ENCODE data around the gene CLPX.
"Not testable (repeated sequence)": the region's sequence is repeated elsewhere in the genome, so short reads cannot be mapped to it uniquely, and the experiment has no call there.

Gene CLPX

DNA sequence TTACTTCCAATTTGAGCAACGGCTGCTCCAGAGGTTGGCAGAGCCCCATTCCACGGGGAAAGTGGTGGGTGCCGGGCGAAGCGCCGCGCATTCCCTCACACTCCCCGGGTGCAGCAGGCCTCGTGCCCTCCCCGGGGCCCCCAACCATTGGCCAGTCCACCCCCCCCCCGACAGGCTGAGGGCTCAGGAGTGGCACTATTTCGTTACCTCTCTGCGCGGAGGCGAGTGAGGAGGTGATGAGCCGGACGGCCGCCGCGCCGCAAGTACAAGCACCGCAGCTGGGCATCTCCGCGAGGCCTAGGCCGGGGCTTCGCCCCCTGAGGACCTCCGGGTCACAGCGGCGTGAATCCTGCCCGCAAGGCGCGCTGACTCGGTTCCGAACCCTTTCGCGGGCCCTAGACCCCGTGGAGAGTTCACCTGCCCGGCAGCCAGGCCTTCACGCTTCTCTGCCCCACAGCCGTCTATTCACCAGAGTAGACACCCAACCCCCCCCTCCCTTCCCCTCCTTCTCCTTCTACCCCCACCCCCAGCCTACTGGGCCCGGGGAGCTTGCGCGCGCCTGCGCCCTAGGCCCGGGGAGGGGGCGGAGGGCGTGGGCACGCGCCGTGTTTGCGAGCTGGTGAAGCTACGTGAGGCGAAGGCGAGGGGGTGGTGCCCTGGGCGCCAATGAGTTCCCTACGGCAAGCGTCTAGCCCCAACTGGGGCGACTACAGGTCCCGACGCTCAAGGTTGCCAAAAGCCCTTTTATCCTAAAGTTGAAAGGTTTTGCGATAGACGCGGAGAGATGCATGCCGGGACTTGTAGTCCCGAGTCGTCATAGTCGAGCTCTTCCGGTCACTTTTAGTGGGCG lies at the start of gene CLPX:
TSS of gene CLPX (minus strand) at position 475 of the 850 bp plus-strand sequence. CDS start at position 286, 189 bp downstream.
- TF ChIP-seq, protein P1, sequence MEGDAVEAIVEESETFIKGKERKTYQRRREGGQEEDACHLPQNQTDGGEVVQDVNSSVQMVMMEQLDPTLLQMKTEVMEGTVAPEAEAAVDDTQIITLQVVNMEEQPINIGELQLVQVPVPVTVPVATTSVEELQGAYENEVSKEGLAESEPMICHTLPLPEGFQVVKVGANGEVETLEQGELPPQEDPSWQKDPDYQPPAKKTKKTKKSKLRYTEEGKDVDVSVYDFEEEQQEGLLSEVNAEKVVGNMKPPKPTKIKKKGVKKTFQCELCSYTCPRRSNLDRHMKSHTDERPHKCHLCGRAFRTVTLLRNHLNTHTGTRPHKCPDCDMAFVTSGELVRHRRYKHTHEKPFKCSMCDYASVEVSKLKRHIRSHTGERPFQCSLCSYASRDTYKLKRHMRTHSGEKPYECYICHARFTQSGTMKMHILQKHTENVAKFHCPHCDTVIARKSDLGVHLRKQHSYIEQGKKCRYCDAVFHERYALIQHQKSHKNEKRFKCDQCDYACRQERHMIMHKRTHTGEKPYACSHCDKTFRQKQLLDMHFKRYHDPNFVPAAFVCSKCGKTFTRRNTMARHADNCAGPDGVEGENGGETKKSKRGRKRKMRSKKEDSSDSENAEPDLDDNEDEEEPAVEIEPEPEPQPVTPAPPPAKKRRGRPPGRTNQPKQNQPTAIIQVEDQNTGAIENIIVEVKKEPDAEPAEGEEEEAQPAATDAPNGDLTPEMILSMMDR (IDR thresholded peaks at IDR 0.05; ENCODE audit: control insufficient read depth, insufficient read depth, low read depth, low read length, missing control alignments): no peak
- DNase-seq (ENCODE audit: low read depth): peak; percentile 74
- peak within 1 kb of the TSS; percentile 99 for H3K4me3 ChIP-seq (ENCODE audit: control insufficient read depth, low read depth, low read length)

DNA sequence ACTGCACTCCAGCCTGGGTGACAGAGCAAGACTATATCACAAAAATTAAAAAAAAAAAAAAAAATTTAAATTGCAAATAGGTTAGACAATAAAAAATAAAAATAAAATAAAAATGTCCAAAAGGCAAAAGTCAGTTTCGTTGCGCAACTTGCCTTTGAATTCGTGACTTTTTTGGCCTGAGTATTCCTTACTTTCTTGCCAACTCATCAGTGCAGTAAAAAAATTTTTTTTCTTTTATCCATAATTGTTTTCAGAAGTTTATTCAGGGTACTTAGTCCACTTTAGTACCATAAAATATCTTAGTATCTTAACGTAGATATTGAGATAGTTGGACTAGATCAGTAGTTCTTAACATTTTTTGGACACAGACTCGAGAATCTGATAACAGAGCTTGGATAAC lies 48.6 kb upstream of the CLPX start:
- TF ChIP-seq, protein P1 (IDR thresholded peaks at IDR 0.05; ENCODE audit: control insufficient read depth, insufficient read depth, low read depth, low read length, missing control alignments): no peak
- no peak for DNase-seq (ENCODE audit: low read depth)
- no peak overlapping the region for H3K4me3 ChIP-seq (ENCODE audit: control insufficient read depth, low read depth, low read length)

DNA sequence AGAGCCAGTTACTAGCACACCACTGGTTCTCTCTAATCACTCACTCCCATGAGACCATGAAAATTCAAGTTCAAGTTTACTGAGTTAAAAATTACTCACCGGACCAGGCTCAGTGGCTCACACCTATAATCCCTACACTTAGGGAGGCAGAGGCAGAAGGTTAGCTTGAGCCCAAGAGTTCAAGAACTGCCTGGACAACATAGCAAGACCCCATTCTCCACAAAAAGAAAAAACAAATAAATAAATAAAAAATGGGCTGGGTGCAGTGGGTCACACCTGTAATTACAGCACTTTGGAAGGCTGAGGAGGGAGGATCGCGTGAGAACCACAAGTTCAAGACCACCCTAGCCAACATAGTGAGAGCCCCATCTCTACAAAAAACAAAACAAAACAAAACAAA lies 47.4 kb upstream of the CLPX start:
- no peak overlapping the region for H3K4me3 ChIP-seq (ENCODE audit: control insufficient read depth, low read depth, low read length)
- DNase-seq (ENCODE audit: low read depth): no peak
- TF ChIP-seq, protein P1 (IDR thresholded peaks at IDR 0.05; ENCODE audit: control insufficient read depth, insufficient read depth, low read depth, low read length, missing control alignments): no peak

DNA sequence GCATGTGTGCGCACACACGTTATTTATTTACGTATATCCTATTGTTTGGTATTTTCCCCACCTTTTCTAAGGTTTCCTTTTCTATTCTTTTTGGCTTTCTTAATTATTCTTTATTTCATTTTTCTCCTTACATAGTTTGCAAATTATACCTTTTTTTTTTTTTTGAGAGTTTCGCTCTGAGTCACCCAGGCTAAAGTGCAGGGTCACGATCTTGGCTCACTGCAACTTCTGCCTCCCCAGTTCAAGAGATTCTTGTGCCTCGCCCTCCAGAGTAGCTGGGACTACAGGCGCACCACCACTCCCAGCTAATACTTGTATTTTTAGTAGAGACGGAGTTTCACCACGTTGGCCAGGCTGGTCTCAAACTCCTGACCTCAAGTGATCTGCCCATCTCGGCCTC lies 46.2 kb upstream of the CLPX start:
- H3K4me3 ChIP-seq (ENCODE audit: control insufficient read depth, low read depth, low read length): no peak overlapping the region
- no peak for DNase-seq (ENCODE audit: low read depth)
- TF ChIP-seq, protein P1 (IDR thresholded peaks at IDR 0.05; ENCODE audit: control insufficient read depth, insufficient read depth, low read depth, low read length, missing control alignments): no peak

DNA sequence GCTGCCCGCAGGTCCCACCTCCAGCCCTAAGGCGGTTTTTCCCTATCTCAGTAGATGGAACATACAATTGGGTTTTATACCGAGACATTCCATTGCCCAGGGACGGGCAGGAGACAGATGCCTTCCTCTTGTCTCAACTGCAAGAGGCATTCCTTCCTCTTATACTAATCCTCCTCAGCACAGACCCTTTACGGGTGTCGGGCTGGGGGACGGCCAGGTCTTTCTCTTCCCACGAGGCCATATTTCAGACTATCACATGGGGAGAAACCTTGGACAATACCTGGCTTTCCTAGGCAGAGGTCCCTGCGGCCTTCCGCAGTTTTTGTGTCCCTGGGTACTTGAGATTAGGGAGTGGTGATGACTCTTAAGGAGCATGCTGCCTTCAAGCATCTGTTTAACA lies 41.8 kb upstream of the CLPX start:
- DNase-seq (ENCODE audit: low read depth); H3K4me3 ChIP-seq (ENCODE audit: control insufficient read depth, low read depth, low read length): not testable (repeated sequence)

DNA sequence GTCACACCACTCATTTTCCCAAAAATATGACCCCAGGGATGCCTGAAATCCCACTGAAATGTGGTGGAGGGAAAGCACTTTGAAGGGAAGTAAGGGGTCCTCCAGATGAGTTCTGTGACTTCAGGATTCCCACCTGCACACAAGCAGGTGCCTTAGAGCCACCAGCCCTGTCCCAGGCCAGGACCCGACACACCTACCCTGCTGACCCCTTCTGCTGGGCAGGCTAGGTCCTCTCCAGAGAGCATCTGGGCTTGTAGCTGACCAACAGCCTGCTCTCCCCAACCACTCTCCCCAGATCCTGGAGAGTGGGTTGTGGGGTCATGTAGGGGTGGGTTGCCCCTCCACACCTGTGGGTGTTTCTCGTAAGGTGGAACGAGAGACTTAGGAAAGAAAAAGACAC lies 41.1 kb upstream of the CLPX start:
- H3K4me3 ChIP-seq (ENCODE audit: control insufficient read depth, low read depth, low read length): no peak overlapping the region
- TF ChIP-seq, protein P1 (IDR thresholded peaks at IDR 0.05; ENCODE audit: control insufficient read depth, insufficient read depth, low read depth, low read length, missing control alignments): no peak
- DNase-seq (ENCODE audit: low read depth): no peak

DNA sequence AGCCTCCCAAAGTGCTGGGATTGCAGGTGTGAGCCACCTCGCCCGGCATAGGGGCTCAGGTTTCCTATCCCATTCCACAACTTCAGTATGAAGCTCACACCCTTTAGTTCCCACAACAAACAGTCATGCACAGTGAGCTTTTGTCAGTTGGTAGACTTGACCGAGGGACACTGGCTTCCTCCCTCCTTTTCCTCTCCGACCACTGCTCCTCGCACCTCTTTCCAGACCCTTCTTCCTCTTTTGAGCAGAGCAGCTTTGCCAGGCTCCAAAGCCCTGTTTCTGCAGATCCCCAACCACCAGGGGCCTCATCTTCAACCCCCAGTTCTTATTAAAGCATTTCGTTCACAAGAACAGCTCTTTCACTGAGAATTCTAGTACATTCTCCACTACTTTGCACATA lies 38.9 kb upstream of the CLPX start:
- H3K4me3 ChIP-seq (ENCODE audit: control insufficient read depth, low read depth, low read length): no peak overlapping the region
- DNase-seq (ENCODE audit: low read depth): no peak
- TF ChIP-seq, protein P1 (IDR thresholded peaks at IDR 0.05; ENCODE audit: control insufficient read depth, insufficient read depth, low read depth, low read length, missing control alignments): no peak

Measured in AG09309 (cell line).